Measurements from ENCODE around the gene IHH. TPM values are rescaled to one million over a fixed set of nuclear protein-coding genes. Genes with fewer than 3 reads are reported as not detected.

IHH gene
- total RNA-seq, 1 donor from 2014 or later: 0.16 TPM

- Mint-ChIP-seq H3K4me1 (no peaks in the 10 kb centered on the region), H3K27me3 (ENCODE audit: low read depth) (peaks cover 80% of the 10 kb centered on the region), H3K36me3 (ENCODE audit: low read depth) (no peaks in the 10 kb centered on the region), H3K27ac (ENCODE audit: unreplicated experiment) (no peak overlapping the region), H3K9me3 (no peaks in the 10 kb centered on the region), H3K4me3 (no peak overlapping the region)
- TF ChIP-seq CTCF (conservative IDR thresholded peaks at IDR 0.05): no peak
- DNase-seq (ENCODE audit: low read depth, low spot score): no peak
Observed at GRCh38 chr2:219062081-219062480, 1.4 kb upstream of the IHH start.

GRCh38 chr2:219059725-219060682, 717 bp downstream of the IHH start:
- no peak for DNase-seq (ENCODE audit: low read depth, low spot score)
- H3K27me3 Mint-ChIP-seq (ENCODE audit: low read depth): peaks cover 86% of the 10 kb centered on the region
- no peaks in the 10 kb centered on the region for H3K4me1 Mint-ChIP-seq
- peak overlapping the region; percentile 34 for H3K4me3 Mint-ChIP-seq
- no peaks in the 10 kb centered on the region for H3K36me3 Mint-ChIP-seq (ENCODE audit: low read depth)
- H3K9me3 Mint-ChIP-seq: no peaks in the 10 kb centered on the region
- no peak overlapping the region for H3K27ac Mint-ChIP-seq (ENCODE audit: unreplicated experiment)
- TF ChIP-seq CTCF (conservative IDR thresholded peaks at IDR 0.05): no peak

GRCh38 chr2:219059375-219059724, 1.4 kb downstream of the IHH start:
- no peak for TF ChIP-seq CTCF (conservative IDR thresholded peaks at IDR 0.05)
- DNase-seq (ENCODE audit: low read depth, low spot score): no peak
- Mint-ChIP-seq H3K9me3 (no peaks in the 10 kb centered on the region), H3K4me1 (no peaks in the 10 kb centered on the region), H3K4me3 (no peak overlapping the region), H3K27ac (ENCODE audit: unreplicated experiment) (no peak overlapping the region), H3K27me3 (ENCODE audit: low read depth) (peaks cover 85% of the 10 kb centered on the region), H3K36me3 (ENCODE audit: low read depth) (no peaks in the 10 kb centered on the region)

GRCh38 chr2:219058541-219059374, 2.0 kb downstream of the IHH start:
- no peak for TF ChIP-seq CTCF (conservative IDR thresholded peaks at IDR 0.05)
- no peaks in the 10 kb centered on the region for H3K9me3 Mint-ChIP-seq
- H3K27me3 Mint-ChIP-seq (ENCODE audit: low read depth): peaks cover 84% of the 10 kb centered on the region
- no peak overlapping the region for H3K27ac Mint-ChIP-seq (ENCODE audit: unreplicated experiment)
- no peak overlapping the region for H3K4me3 Mint-ChIP-seq
- H3K4me1 Mint-ChIP-seq: no peaks in the 10 kb centered on the region
- no peaks in the 10 kb centered on the region for H3K36me3 Mint-ChIP-seq (ENCODE audit: low read depth)
- no peak for DNase-seq (ENCODE audit: low read depth, low spot score)

GRCh38 chr2:219057709-219058540, 2.8 kb downstream of the IHH start:
- Mint-ChIP-seq H3K9me3 (no peaks in the 10 kb centered on the region), H3K36me3 (ENCODE audit: low read depth) (no peaks in the 10 kb centered on the region), H3K4me3 (no peak overlapping the region), H3K27ac (ENCODE audit: unreplicated experiment) (no peak overlapping the region), H3K27me3 (ENCODE audit: low read depth) (peaks cover 83% of the 10 kb centered on the region), H3K4me1 (no peaks in the 10 kb centered on the region)
- TF ChIP-seq CTCF (conservative IDR thresholded peaks at IDR 0.05): peak; percentile 81
- DNase-seq (ENCODE audit: low read depth, low spot score): peak; percentile 62
